ENCODE results near the gene AVEN. TPM values are rescaled to one million over a fixed set of nuclear protein-coding genes. Genes with fewer than 3 reads are reported as not detected.
A peak's percentile ranks its signal among the peaks of the same experiment; 100 is the strongest.

Gene AVEN
- total and polyA plus RNA-seq, 2 of the 4 experiments (the other 2 are of a cell fraction) = 9.1 to 17.6 TPM

DNA sequence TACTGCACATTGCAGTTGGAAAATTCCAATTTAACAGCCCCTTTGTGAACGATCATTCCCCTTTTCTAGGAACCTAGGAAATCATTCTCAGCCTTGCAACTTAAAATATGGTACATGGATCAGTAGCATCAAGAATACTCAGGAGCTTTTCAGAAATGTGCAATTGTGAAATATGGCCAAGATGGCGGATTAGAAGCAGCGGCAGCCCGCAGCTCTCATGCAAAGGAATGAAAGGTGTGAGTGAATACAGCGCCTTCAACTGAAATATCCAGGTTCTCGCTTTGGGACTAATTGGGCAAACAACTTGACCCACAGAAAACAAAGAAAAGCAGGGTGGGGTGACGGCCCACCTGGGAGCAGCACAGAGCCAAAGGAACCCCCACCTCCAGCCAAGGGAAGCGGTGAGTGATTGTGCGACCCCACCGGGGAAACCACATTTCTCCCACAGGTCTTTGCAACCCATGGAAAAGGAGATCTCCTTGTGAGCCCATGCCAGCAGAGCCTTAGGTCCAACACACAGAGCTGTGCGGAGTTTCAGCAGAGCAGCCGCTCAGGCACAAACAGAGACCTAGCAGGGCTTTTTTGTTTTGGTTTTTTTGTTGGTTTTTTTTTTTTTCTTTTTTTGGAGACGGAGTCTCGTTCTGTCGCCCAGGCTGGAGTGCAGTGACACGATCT, 7.6 kb upstream of the AVEN start:
- Histone ChIP-seq H4K8ac (ENCODE audit: low read depth in 2 of 2, low read length in 2 of 2) (no peak overlapping the region), H3K36me3 (ENCODE audit: control insufficient read depth, insufficient read depth, low read length) (no peaks in the 10 kb centered on the region), H3K9me1 (ENCODE audit: insufficient read depth, low read length) (peaks cover 11% of the 10 kb centered on the region), H4K91ac (ENCODE audit: insufficient read depth, low read depth, low read length) (no peak overlapping the region), H2BK120ac (ENCODE audit: low read depth, low read length) (peak overlapping the region; percentile 35; the same call in 1 of the 2 replicates), H4K20me1 (ENCODE audit: insufficient read depth, low read length) (no peaks in the 10 kb centered on the region; the same call in 1 of the 2 replicates), H2BK20ac (ENCODE audit: low read depth, low read length) (no peak overlapping the region), H3K56ac (ENCODE audit: extremely low read depth, insufficient read depth, low read length) (no peak overlapping the region), H3K23ac (ENCODE audit: low read depth, low read length) (no peak overlapping the region), H2BK15ac (ENCODE audit: low read depth, low read length) (no peak overlapping the region), H3K4me1 (ENCODE audit: control insufficient read depth, insufficient read depth, low read length) (peaks cover 14% of the 10 kb centered on the region), H2AFZ (replicated peaks; ENCODE audit: low read length, poor library complexity) (no peak overlapping the region), H2BK5ac (ENCODE audit: low read depth, low read length, poor library complexity, severe bottlenecking) (no peak overlapping the region), H3K27ac (ENCODE audit: insufficient read depth, low read length) (no peak overlapping the region), H3K9ac (ENCODE audit: low read depth, low read length) (no peak overlapping the region), H3K4me2 (ENCODE audit: low read depth, low read length) (no peak overlapping the region), H3K14ac (replicated peaks; ENCODE audit: low read depth, low read length) (no peak overlapping the region), H3K27me3 (ENCODE audit: control insufficient read depth, insufficient read depth, low read length) (no peaks in the 10 kb centered on the region), H3K4ac (ENCODE audit: low read depth, low read length) (no peak overlapping the region; the same call in 1 of the 2 replicates), H3K18ac (ENCODE audit: low read depth, low read length) (no peak overlapping the region), H3K79me1 (ENCODE audit: low read depth in 1 of 2, low read length in 2 of 2) (peaks cover 0 to 4% of the 10 kb centered on the region in 2 experiments; a peak in 1 of 4 replicates), H3K4me3 (ENCODE audit: insufficient read depth, low read depth, low read length) (no peak overlapping the region), H2AK9ac (replicated peaks; ENCODE audit: low read depth, low read length, poor library complexity) (no peak overlapping the region), H3K9me3 (ENCODE audit: control insufficient read depth, insufficient read depth, low read length) (peaks cover 4% of the 10 kb centered on the region; the same call in 1 of the 2 replicates), H4K5ac (ENCODE audit: low read depth, low read length) (no peak overlapping the region), H2AK5ac (ENCODE audit: low read depth, low read length) (no peak overlapping the region)
- ChIA-PET POLR2A (ENCODE audit: unreplicated experiment) (no interaction called here), CTCF (no interaction called here)
- intact Hi-C loops (cut with micrococcal nuclease) (no loop called here), in situ Hi-C loops (cut with MboI; ENCODE audit: low sequenced_read_pairs) (no loop called here), dilution Hi-C loops (cut with HindIII; ENCODE audit: low sequenced_read_pairs, unreplicated experiment) (no loop called here)
- no peak for ATAC-seq (ENCODE audit: low read depth)
- DNase-seq = no peak
- 97% methylated on average over 5 of the region's 16 CpGs; no CpG with 5 or more reads in 1 of the 2 experiments for WGBS, 2 experiments (ENCODE audit: extremely low coverage in 2 of 2, insufficient read length in 1 of 2)
- no TSS peak for BruUV-seq (replicated peaks)
- TF ChIP-seq, protein P1, sequence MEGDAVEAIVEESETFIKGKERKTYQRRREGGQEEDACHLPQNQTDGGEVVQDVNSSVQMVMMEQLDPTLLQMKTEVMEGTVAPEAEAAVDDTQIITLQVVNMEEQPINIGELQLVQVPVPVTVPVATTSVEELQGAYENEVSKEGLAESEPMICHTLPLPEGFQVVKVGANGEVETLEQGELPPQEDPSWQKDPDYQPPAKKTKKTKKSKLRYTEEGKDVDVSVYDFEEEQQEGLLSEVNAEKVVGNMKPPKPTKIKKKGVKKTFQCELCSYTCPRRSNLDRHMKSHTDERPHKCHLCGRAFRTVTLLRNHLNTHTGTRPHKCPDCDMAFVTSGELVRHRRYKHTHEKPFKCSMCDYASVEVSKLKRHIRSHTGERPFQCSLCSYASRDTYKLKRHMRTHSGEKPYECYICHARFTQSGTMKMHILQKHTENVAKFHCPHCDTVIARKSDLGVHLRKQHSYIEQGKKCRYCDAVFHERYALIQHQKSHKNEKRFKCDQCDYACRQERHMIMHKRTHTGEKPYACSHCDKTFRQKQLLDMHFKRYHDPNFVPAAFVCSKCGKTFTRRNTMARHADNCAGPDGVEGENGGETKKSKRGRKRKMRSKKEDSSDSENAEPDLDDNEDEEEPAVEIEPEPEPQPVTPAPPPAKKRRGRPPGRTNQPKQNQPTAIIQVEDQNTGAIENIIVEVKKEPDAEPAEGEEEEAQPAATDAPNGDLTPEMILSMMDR (conservative IDR thresholded peaks at IDR 0.05; ENCODE audit: low read depth, low read length) = no peak
- TF ChIP-seq FOS (IDR thresholded peaks at IDR 0.05; ENCODE audit: low read depth, low read length) = no peak
- no peak for TF ChIP-seq MAZ (IDR thresholded peaks at IDR 0.05; ENCODE audit: borderline replicate concordance, low read depth, low read length)
- no peak for TF ChIP-seq RCOR1 (IDR thresholded peaks at IDR 0.05; ENCODE audit: insufficient replicate concordance, low read length)
- TF ChIP-seq, protein P2, sequence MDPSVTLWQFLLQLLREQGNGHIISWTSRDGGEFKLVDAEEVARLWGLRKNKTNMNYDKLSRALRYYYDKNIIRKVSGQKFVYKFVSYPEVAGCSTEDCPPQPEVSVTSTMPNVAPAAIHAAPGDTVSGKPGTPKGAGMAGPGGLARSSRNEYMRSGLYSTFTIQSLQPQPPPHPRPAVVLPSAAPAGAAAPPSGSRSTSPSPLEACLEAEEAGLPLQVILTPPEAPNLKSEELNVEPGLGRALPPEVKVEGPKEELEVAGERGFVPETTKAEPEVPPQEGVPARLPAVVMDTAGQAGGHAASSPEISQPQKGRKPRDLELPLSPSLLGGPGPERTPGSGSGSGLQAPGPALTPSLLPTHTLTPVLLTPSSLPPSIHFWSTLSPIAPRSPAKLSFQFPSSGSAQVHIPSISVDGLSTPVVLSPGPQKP (IDR thresholded peaks at IDR 0.05; ENCODE audit: borderline replicate concordance, low read depth, low read length) = no peak
- TF ChIP-seq MXI1 (IDR thresholded peaks at IDR 0.05; ENCODE audit: borderline replicate concordance, low read depth, low read length) = no peak
- TF ChIP-seq POLR2A (IDR thresholded peaks at IDR 0.05; ENCODE audit: low read depth, low read length) = no peak
- TF ChIP-seq RFX5 (IDR thresholded peaks at IDR 0.05; ENCODE audit: low read depth, low read length) = no peak
- no peak for TF ChIP-seq MAFK (IDR thresholded peaks at IDR 0.05; ENCODE audit: low read depth, low read length)
- TF ChIP-seq NFE2L2 (IDR thresholded peaks at IDR 0.05; ENCODE audit: low read depth, low read length) = no peak
- TF ChIP-seq CHD1 (IDR thresholded peaks at IDR 0.05; ENCODE audit: low read depth, low read length) = no peak
- TF ChIP-seq, protein P3, sequence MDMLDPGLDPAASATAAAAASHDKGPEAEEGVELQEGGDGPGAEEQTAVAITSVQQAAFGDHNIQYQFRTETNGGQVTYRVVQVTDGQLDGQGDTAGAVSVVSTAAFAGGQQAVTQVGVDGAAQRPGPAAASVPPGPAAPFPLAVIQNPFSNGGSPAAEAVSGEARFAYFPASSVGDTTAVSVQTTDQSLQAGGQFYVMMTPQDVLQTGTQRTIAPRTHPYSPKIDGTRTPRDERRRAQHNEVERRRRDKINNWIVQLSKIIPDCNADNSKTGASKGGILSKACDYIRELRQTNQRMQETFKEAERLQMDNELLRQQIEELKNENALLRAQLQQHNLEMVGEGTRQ (IDR thresholded peaks at IDR 0.05; ENCODE audit: low read depth, low read length) = no peak
- TF ChIP-seq CEBPB (IDR thresholded peaks at IDR 0.05; ENCODE audit: low read depth, low read length) = no peak
- TF ChIP-seq RAD21 (IDR thresholded peaks at IDR 0.05; ENCODE audit: low read length) = no peak
- no peak for TF ChIP-seq SMC3 (IDR thresholded peaks at IDR 0.05; ENCODE audit: low read depth, low read length)
- no peak for TF ChIP-seq BHLHE40 (IDR thresholded peaks at IDR 0.05; ENCODE audit: low read depth, low read length)

Measured in IMR-90 (cell line).